ENCODE measurements around the gene SNX9. TPM values are rescaled to one million over a fixed set of nuclear protein-coding genes. Genes with fewer than 3 reads are reported as not detected.
A peak's percentile ranks its signal among the peaks of the same experiment; 100 is the strongest.

SNX9 gene
- total RNA-seq, 1 experiment from 2014 or later, result 31.3 TPM

DNA sequence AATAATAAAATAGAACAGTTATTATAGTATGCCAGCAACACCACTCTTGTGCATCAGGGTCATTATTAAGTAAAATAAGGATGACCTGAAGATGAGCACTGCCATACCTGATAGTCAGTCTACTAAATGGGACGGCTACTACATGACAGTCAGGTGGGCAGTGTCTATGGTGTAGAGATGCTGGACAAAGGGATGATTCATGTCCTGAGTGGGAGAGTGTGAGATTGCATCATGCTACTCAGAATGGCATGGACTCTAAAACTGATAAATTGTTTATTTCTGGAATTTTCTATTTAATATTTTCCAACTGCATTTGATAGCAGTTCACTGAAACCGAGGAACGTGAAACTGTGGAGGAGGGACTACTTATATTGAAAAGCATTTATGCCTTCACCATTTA lies 38.8 kb downstream of the SNX9 start:
- no peak for DNase-seq
- Histone ChIP-seq H4K91ac (ENCODE audit: insufficient read length, low read depth, low read length) (no peak overlapping the region), H3K27ac (ENCODE audit: insufficient read length, low read depth, low read length) (no peak overlapping the region), H3K79me1 (ENCODE audit: insufficient read depth, low read depth, low read length, poor library complexity, severe bottlenecking) (peaks cover 6% of the 10 kb centered on the region), H2BK15ac (ENCODE audit: low read depth, low read length) (no peak overlapping the region), H3K79me2 (ENCODE audit: insufficient read depth, low read length) (peaks cover 24% of the 10 kb centered on the region; the same call in 1 of the 2 replicates), H2BK120ac (ENCODE audit: low read depth, low read length, poor library complexity, severe bottlenecking) (no peak overlapping the region), H2BK12ac (ENCODE audit: insufficient read length, low read depth, low read length) (no peak overlapping the region), H3K56ac (ENCODE audit: insufficient read length, low read depth, low read length) (no peak overlapping the region), H3K27me3 (ENCODE audit: insufficient read depth, low read length) (no peaks in the 10 kb centered on the region), H3K9me3 (ENCODE audit: control insufficient read depth, low read depth, low read length) (no peaks in the 10 kb centered on the region), H2AFZ (ENCODE audit: low read length) (no peak overlapping the region), H3K23me2 (ENCODE audit: insufficient read length, low read depth, low read length, poor library complexity, severe bottlenecking) (no peaks in the 10 kb centered on the region), H3K14ac (ENCODE audit: insufficient read depth, low read length) (no peak overlapping the region), H2AK5ac (ENCODE audit: insufficient read length, low read length) (no peak overlapping the region), H3K18ac (ENCODE audit: insufficient read length, low read depth, low read length) (no peak overlapping the region), H3K9ac (ENCODE audit: extremely low read depth, insufficient read length, low read length) (no peak overlapping the region), H3K23ac (ENCODE audit: insufficient read length, low read depth, low read length) (no peak overlapping the region), H3K4me2 (ENCODE audit: insufficient read depth, insufficient read length, low read length) (no peak overlapping the region), H3K4ac (ENCODE audit: low read depth, low read length) (no peak overlapping the region), H3T11ph (ENCODE audit: low read length) (no peak overlapping the region), H3K4me1 (ENCODE audit: insufficient read depth, low read length) (peaks cover 3% of the 10 kb centered on the region; the same call in 1 of the 2 replicates), H2BK5ac (ENCODE audit: insufficient read length, low read length) (no peak overlapping the region), H4K8ac (replicated peaks; ENCODE audit: insufficient read length, low read depth, low read length) (no peak overlapping the region), H2BK20ac (ENCODE audit: low read depth, low read length, poor library complexity, severe bottlenecking) (no peak overlapping the region), H4K20me1 (ENCODE audit: control insufficient read depth, insufficient read depth, insufficient read length) (no peaks in the 10 kb centered on the region), H4K5ac (ENCODE audit: insufficient read length, low read depth, low read length) (no peak overlapping the region)
- 0 out of 7 replicates have a peak overlapping the region, but pooled peaks of 1 of the 3 experiments have one; percentile 48 for H3K27ac Mint-ChIP-seq
- H3K36me3 Mint-ChIP-seq (ENCODE audit: insufficient read depth in 1 of 3, low read depth in 3 of 3), result peaks cover 0 to 8% (median 8%) of the 10 kb centered on the region in 3 experiments; a peak in 3 of 7 replicates
- no peak overlapping the region for H3K4me3 Mint-ChIP-seq
- no peaks in the 10 kb centered on the region for H3K9me3 Mint-ChIP-seq
- WGBS (ENCODE audit: extremely low coverage, insufficient read length, low lambda C conversion rate), result no CpG with 5 or more reads among the region's 3 CpGs
- no peaks in the 10 kb centered on the region for H3K27me3 Mint-ChIP-seq (ENCODE audit: low read depth)
- TF ChIP-seq, protein P1, sequence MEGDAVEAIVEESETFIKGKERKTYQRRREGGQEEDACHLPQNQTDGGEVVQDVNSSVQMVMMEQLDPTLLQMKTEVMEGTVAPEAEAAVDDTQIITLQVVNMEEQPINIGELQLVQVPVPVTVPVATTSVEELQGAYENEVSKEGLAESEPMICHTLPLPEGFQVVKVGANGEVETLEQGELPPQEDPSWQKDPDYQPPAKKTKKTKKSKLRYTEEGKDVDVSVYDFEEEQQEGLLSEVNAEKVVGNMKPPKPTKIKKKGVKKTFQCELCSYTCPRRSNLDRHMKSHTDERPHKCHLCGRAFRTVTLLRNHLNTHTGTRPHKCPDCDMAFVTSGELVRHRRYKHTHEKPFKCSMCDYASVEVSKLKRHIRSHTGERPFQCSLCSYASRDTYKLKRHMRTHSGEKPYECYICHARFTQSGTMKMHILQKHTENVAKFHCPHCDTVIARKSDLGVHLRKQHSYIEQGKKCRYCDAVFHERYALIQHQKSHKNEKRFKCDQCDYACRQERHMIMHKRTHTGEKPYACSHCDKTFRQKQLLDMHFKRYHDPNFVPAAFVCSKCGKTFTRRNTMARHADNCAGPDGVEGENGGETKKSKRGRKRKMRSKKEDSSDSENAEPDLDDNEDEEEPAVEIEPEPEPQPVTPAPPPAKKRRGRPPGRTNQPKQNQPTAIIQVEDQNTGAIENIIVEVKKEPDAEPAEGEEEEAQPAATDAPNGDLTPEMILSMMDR (conservative IDR thresholded peaks at IDR 0.05), result no peak
- H3K4me1 Mint-ChIP-seq, result peaks cover 31 to 47% of the 10 kb centered on the region in 2 experiments

All from H9 (cell line).